CD14-positive monocyte (primary cell): Measurements from ENCODE around the gene SET. TPM values are rescaled to one million over a fixed set of nuclear protein-coding genes. Genes with fewer than 3 reads are reported as not detected.

Experiments used
- DNase-seq, 3 donors: peaks; one replicate each; pipeline ENCODE4 v3.0.0-alpha.2; 2011 to 2022
- H2AFZ ChIP-seq: 2 replicates; pipeline ENCODE4 v1.6.0; 2012; ENCODE audit warnings: mild to moderate bottlenecking, low read depth, low read length, inconsistent platforms; ENCODE audit not compliant: insufficient read depth, poor library complexity, severe bottlenecking
- H3K27ac ChIP-seq, 2 donors: 1 replicate in 1 of 2; 2 replicates in 1 of 2; pipeline ENCODE4 v1.5.1; 2012 to 2013; ENCODE audit warnings: low read length in 2 of 2, control low read depth in 1 of 2, inconsistent platforms in 1 of 2, low read depth in 1 of 2, mild to moderate bottlenecking in 1 of 2
- H3K27me3 ChIP-seq, 2 donors: one replicate each; pipeline versions ENCODE4 v1.6.0 to v1.6.1; 2011 to 2013; ENCODE audit warnings: low read length in 2 of 2; ENCODE audit not compliant: control insufficient read depth in 2 of 2, insufficient read depth in 2 of 2
- H3K36me3 ChIP-seq, 2 donors: replicated peaks in 1 of 2; 1 replicate in 1 of 2; 2 replicates in 1 of 2; pipeline versions ENCODE4 v1.5.1 to v1.6.1; 2012 to 2013; ENCODE audit warnings: low read length in 2 of 2, control low read depth in 1 of 2, inconsistent platforms in 1 of 2, mild to moderate bottlenecking in 1 of 2; ENCODE audit not compliant: insufficient read depth in 2 of 2, control insufficient read depth in 1 of 2
- H3K4me1 ChIP-seq, 2 donors: 1 replicate in 1 of 2; 2 replicates in 1 of 2; pipeline versions ENCODE4 v1.5.1 to v1.6.1; 2012 to 2013; ENCODE audit warnings: low read length in 2 of 2, control low read depth in 1 of 2, inconsistent platforms in 1 of 2, mild to moderate bottlenecking in 1 of 2, moderate library complexity in 1 of 2; ENCODE audit not compliant: insufficient read depth in 2 of 2, control insufficient read depth in 1 of 2
- H3K4me2 ChIP-seq: replicated peaks from 2 replicates; pipeline ENCODE3; 2012; ENCODE audit warnings: low read length, moderate library complexity, mild to moderate bottlenecking; ENCODE audit not compliant: poor library complexity, severe bottlenecking; ENCODE audit errors: extremely low read depth
- H3K4me3 ChIP-seq, 3 experiments: fragments of 200-600 bp in 1 of 3; sonication (generic) in 1 of 3; replicated peaks in 1 of 3; 1 replicate in 2 of 3; 2 replicates in 1 of 3; pipeline ENCODE4 v1.5.1; 2011 to 2013; ENCODE audit warnings: low read length in 3 of 3, mild to moderate bottlenecking in 3 of 3, control low read depth in 2 of 3, low read depth in 2 of 3, inconsistent platforms in 1 of 3, moderate library complexity in 1 of 3
- H3K79me2 ChIP-seq: 2 replicates; pipeline ENCODE4 v1.6.0; 2012; ENCODE audit warnings: mild to moderate bottlenecking, control low read depth, inconsistent platforms, low read length, moderate library complexity; ENCODE audit not compliant: insufficient read depth
- H3K9ac ChIP-seq: 2 replicates; pipeline ENCODE4 v1.6.0; 2017; ENCODE audit warnings: low read length, mild to moderate bottlenecking; ENCODE audit not compliant: insufficient read depth, poor library complexity, severe bottlenecking
- H3K9me3 ChIP-seq, 2 donors: replicated peaks in 1 of 2; 1 replicate in 1 of 2; 2 replicates in 1 of 2; pipeline versions ENCODE4 v1.5.1 to v1.6.1; 2012 to 2013; ENCODE audit warnings: low read length in 2 of 2, control low read depth in 1 of 2; ENCODE audit not compliant: control insufficient read depth in 1 of 2, insufficient read depth in 1 of 2
- H4K20me1 ChIP-seq: 2 replicates; pipeline ENCODE4 v1.6.0; 2012; ENCODE audit warnings: mild to moderate bottlenecking, low read length, control low read depth, moderate library complexity; ENCODE audit not compliant: insufficient read depth
- H3K27ac Mint-ChIP-seq, 7 donors: one replicate each; pipeline ENCODE4 v1.8.0; 2020; ENCODE audit warnings: mild to moderate bottlenecking in 7 of 7, mixed read lengths in 7 of 7, moderate library complexity in 6 of 7, inconsistent platforms in 2 of 7
- H3K27me3 Mint-ChIP-seq, 3 donors: one replicate each; pipeline ENCODE4 v1.8.0; 2021 to 2022; ENCODE audit warnings: low read depth in 3 of 3, mild to moderate bottlenecking in 3 of 3, mixed read lengths in 3 of 3, moderate library complexity in 3 of 3, inconsistent platforms in 1 of 3
- H3K36me3 Mint-ChIP-seq, 2 donors: one replicate each; pipeline ENCODE4 v1.8.0; 2020; ENCODE audit warnings: mixed read lengths in 2 of 2, inconsistent platforms in 1 of 2, mild to moderate bottlenecking in 1 of 2
- H3K4me1 Mint-ChIP-seq: one replicate; pipeline ENCODE4 v1.8.0; 2020; ENCODE audit warnings: mild to moderate bottlenecking, mixed read lengths
- H3K4me3 Mint-ChIP-seq, 2 donors: one replicate each; pipeline ENCODE4 v1.8.0; 2020; ENCODE audit warnings: mild to moderate bottlenecking in 2 of 2, mixed read lengths in 2 of 2, moderate library complexity in 1 of 2
- H3K9me3 Mint-ChIP-seq, 7 donors: one replicate each; pipeline ENCODE4 v1.8.0; 2020 to 2022; ENCODE audit warnings: mixed read lengths in 7 of 7, mild to moderate bottlenecking in 6 of 7, moderate library complexity in 6 of 7, inconsistent platforms in 2 of 7
- WGBS: methylation state at CpG from one replicate; pipeline ENCODE4 v1.1.5; 2013; ENCODE audit warnings: missing lambda C conversion rate; ENCODE audit not compliant: insufficient coverage; 5-methylcytosine and 5-hydroxymethylcytosine counted together
- intact Hi-C, 2 donors: fragments of 100-400 bp; cut with micrococcal nuclease; formaldehyde crosslinking; loops; one replicate each; pipeline versions ENCODE4 v1.15.0 to v1.15.1; 2023
- polyA plus RNA-seq, 3 donors: library from polyadenylated mRNA; depleted of rRNA in 1 of 3; unstranded in 2 of 3; stranded (reverse) in 1 of 3; fragments of 300-500 nt in 2 of 3; fragments of >200 nt in 1 of 3; fragmentation: Illumina TruSeq in 2 of 3; gene quantifications; 1 replicate in 2 of 3; 2 replicates in 1 of 3; pipeline ENCODE4 v1.2.3, GENCODE V29; 2012 to 2021
- TF ChIP-seq, protein P1 (sequence below): fragments of 200-600 bp; IDR thresholded peaks from one replicate; pipeline ENCODE4 v1.8.0; 2022; ENCODE audit warnings: antibody characterized with exemption, mild to moderate bottlenecking

SET gene
- polyA plus RNA-seq, 3 donors: 56.2 to 124 (median 114) TPM

DNA sequence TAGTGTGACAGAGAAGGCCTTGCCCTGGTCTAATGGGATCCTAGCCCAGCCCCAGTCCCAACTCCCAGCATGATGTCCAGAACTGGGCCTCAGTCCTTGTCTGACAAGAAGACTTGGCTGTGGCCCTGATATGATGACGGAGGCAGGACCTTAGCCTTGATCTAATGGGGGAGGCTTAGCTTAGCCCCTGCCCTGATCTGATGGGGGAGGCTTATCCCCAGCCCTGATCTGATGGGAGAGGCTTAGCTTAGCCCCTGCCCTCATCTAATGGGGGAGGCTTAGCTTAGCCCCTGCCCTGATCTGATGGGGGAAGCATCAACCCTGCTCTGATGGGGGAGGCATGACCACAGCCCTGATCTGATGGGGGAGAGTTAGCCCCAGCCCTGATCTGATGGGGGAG lies 17.0 kb downstream of the SET start:
- TF ChIP-seq, protein P1, sequence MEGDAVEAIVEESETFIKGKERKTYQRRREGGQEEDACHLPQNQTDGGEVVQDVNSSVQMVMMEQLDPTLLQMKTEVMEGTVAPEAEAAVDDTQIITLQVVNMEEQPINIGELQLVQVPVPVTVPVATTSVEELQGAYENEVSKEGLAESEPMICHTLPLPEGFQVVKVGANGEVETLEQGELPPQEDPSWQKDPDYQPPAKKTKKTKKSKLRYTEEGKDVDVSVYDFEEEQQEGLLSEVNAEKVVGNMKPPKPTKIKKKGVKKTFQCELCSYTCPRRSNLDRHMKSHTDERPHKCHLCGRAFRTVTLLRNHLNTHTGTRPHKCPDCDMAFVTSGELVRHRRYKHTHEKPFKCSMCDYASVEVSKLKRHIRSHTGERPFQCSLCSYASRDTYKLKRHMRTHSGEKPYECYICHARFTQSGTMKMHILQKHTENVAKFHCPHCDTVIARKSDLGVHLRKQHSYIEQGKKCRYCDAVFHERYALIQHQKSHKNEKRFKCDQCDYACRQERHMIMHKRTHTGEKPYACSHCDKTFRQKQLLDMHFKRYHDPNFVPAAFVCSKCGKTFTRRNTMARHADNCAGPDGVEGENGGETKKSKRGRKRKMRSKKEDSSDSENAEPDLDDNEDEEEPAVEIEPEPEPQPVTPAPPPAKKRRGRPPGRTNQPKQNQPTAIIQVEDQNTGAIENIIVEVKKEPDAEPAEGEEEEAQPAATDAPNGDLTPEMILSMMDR: no peak
- no peak overlapping the region for H2AFZ ChIP-seq
- DNase-seq: no peak
- peaks cover 8 to 13% (median 12%) of the 10 kb centered on the region in 3 donors for H3K27me3 Mint-ChIP-seq
- intact Hi-C loops: no loop called here
- H3K79me2 ChIP-seq: no peaks in the 10 kb centered on the region
- peaks cover 13% of the 10 kb centered on the region for H3K4me1 Mint-ChIP-seq
- H3K36me3 Mint-ChIP-seq: no peaks in the 10 kb centered on the region
- no peaks in the 10 kb centered on the region for H4K20me1 ChIP-seq
- no peaks in the 10 kb centered on the region for H3K9me3 Mint-ChIP-seq
- no peak overlapping the region for H3K27ac Mint-ChIP-seq
- H3K4me3 ChIP-seq: no peak overlapping the region
- no peak overlapping the region for H3K4me2 ChIP-seq
- no peaks in the 10 kb centered on the region for H3K9me3 ChIP-seq
- WGBS: no CpG with 5 or more reads among the region's 1 CpG
- no peak overlapping the region for H3K9ac ChIP-seq
- no peak overlapping the region for H3K4me3 Mint-ChIP-seq
- peaks cover 0 to 10% of the 10 kb centered on the region in 2 donors for H3K27me3 ChIP-seq
- no peak overlapping the region for H3K27ac ChIP-seq
- H3K4me1 ChIP-seq: peaks cover 12 to 15% of the 10 kb centered on the region in 2 donors
- no peaks in the 10 kb centered on the region for H3K36me3 ChIP-seq

DNA sequence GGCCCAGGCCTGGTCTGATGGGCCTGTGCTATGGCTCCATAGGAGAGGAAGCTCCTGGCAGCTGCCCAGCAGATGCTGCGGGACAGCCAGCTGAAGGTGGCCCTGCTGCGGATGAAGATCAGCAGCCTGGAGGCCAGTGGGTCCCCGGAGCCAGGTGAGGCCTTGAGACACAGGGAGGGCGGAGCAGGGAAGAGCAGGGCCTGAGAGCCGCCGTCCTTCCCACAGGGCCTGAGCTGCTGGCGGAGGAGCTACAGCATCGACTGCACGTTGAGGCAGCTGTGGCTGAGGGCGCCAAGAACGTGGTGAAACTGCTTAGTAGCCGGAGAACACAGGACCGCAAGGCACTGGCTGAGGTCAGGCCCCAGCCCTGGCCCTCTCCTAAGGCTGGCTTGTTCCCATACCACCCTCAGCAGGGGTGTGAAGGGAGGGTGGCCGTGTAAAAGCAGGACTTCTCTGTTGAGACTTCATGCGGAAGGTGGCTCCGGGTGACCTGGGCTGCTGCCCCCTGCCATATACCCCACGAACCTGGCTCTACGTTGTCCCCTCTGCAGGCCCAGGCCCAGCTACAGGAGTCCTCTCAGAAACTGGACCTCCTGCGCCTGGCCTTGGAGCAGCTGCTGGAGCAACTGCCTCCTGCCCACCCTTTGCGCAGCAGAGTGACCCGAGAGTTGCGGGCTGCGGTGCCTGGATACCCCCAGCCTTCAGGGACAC lies 17.8 kb downstream of the SET start:
- Histone ChIP-seq H4K20me1 (no peaks in the 10 kb centered on the region), H3K27ac (no peak overlapping the region), H3K9ac (no peak overlapping the region), H3K4me2 (no peak overlapping the region), H3K9me3 (no peaks in the 10 kb centered on the region), H2AFZ (no peak overlapping the region), H3K4me3 (no peak overlapping the region), H3K79me2 (no peaks in the 10 kb centered on the region), H3K27me3 (peaks cover 0 to 10% of the 10 kb centered on the region in 2 donors), H3K36me3 (no peaks in the 10 kb centered on the region), H3K4me1 (peaks cover 10 to 14% of the 10 kb centered on the region in 2 donors)
- DNase-seq: no peak
- Mint-ChIP-seq H3K36me3 (no peaks in the 10 kb centered on the region), H3K9me3 (no peaks in the 10 kb centered on the region), H3K27me3 (peaks cover 8 to 13% (median 12%) of the 10 kb centered on the region in 3 donors), H3K4me1 (peaks cover 9% of the 10 kb centered on the region), H3K27ac (no peak overlapping the region), H3K4me3 (no peak overlapping the region)
- TF ChIP-seq, protein P1: no peak
- intact Hi-C loops: no loop called here
- 87% methylated on average over 23 of the region's 23 CpGs for WGBS
